Measurements from ENCODE around the gene CAPN9.

Gene CAPN9

DNA sequence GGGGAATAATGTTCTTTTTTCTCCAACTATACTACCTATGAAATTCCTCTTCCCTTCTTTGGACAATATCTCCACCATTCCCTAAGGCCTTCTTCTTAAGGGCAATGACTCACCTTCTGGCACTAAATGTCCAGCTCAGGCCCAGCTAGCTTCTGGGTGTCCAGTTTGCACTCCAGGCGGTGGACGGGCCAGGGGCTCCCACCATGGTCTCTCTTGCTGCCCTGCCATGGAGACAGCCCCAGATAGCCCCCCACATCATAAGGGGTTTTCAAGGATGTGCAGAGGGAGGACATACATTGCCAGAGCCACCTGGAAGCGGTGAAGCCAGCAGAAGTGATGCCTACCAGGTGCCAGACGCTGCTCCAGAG is 77.3 kb downstream of the CAPN9 start:
- no peak overlapping the region for H3K27ac ChIP-seq (ENCODE audit: extremely low read depth, low read depth, low read length)

More for the DNA sequence above, 77.3 kb downstream of the CAPN9 start:
- no peak for TF ChIP-seq ZNF366 (tag by site-specific recombination; conservative IDR thresholded peaks at IDR 0.05)
- no peak for TF ChIP-seq ZNF221 (tag by site-specific recombination; IDR thresholded peaks at IDR 0.05; ENCODE audit: borderline replicate concordance)
- no peak for TF ChIP-seq ZNF16 (tag by site-specific recombination; IDR thresholded peaks at IDR 0.05; ENCODE audit: low read depth)
- no peak for TF ChIP-seq ZNF791 (tag by site-specific recombination; IDR thresholded peaks at IDR 0.05)
- TF ChIP-seq, protein P1, sequence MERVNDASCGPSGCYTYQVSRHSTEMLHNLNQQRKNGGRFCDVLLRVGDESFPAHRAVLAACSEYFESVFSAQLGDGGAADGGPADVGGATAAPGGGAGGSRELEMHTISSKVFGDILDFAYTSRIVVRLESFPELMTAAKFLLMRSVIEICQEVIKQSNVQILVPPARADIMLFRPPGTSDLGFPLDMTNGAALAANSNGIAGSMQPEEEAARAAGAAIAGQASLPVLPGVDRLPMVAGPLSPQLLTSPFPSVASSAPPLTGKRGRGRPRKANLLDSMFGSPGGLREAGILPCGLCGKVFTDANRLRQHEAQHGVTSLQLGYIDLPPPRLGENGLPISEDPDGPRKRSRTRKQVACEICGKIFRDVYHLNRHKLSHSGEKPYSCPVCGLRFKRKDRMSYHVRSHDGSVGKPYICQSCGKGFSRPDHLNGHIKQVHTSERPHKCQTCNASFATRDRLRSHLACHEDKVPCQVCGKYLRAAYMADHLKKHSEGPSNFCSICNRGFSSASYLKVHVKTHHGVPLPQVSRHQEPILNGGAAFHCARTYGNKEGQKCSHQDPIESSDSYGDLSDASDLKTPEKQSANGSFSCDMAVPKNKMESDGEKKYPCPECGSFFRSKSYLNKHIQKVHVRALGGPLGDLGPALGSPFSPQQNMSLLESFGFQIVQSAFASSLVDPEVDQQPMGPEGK (tag by site-specific recombination; IDR thresholded peaks at IDR 0.05) = no peak
- TF ChIP-seq, protein P2, sequence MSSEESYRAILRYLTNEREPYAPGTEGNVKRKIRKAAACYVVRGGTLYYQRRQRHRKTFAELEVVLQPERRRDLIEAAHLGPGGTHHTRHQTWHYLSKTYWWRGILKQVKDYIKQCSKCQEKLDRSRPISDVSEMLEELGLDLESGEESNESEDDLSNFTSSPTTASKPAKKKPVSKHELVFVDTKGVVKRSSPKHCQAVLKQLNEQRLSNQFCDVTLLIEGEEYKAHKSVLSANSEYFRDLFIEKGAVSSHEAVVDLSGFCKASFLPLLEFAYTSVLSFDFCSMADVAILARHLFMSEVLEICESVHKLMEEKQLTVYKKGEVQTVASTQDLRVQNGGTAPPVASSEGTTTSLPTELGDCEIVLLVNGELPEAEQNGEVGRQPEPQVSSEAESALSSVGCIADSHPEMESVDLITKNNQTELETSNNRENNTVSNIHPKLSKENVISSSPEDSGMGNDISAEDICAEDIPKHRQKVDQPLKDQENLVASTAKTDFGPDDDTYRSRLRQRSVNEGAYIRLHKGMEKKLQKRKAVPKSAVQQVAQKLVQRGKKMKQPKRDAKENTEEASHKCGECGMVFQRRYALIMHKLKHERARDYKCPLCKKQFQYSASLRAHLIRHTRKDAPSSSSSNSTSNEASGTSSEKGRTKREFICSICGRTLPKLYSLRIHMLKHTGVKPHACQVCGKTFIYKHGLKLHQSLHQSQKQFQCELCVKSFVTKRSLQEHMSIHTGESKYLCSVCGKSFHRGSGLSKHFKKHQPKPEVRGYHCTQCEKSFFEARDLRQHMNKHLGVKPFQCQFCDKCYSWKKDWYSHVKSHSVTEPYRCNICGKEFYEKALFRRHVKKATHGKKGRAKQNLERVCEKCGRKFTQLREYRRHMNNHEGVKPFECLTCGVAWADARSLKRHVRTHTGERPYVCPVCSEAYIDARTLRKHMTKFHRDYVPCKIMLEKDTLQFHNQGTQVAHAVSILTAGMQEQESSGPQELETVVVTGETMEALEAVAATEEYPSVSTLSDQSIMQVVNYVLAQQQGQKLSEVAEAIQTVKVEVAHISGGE (tag by site-specific recombination; conservative IDR thresholded peaks at IDR 0.05; ENCODE audit: low read depth) = no peak
- TF ChIP-seq IKZF3 (tag by site-specific recombination; IDR thresholded peaks at IDR 0.05) = no peak
- TF ChIP-seq ZNF707 (tag by site-specific recombination; IDR thresholded peaks at IDR 0.05) = no peak
- no peak for TF ChIP-seq ZNF280D (tag by site-specific recombination; IDR thresholded peaks at IDR 0.05)
- TF ChIP-seq ZBTB7A (tag by site-specific recombination; IDR thresholded peaks at IDR 0.05; ENCODE audit: low read depth) = no peak
- no peak for TF ChIP-seq ZNF26 (tag by site-specific recombination; IDR thresholded peaks at IDR 0.05)
- Histone ChIP-seq H3K4me1 (ENCODE audit: control insufficient read depth, insufficient read depth, low read length) (no peaks in the 10 kb centered on the region), H3K9me3 (ENCODE audit: control insufficient read depth, insufficient read depth, low read depth, low read length) (no peaks in the 10 kb centered on the region), H3K36me3 (ENCODE audit: control insufficient read depth in 2 of 2, insufficient read depth in 1 of 2, low read length in 2 of 2) (no peaks in the 10 kb centered on the region), H3K4me3 (ENCODE audit: low read depth, low read length) (no peak overlapping the region)
- POLR2A ChIA-PET = no interaction called here
- CTCF ChIA-PET = interaction anchor here (0.7 kb wide), 3 partner anchors 23 to 1850 kb away, joined by 3 read pairs; no protein-coding TSS in a partner anchor
